ENCODE data around the gene RTN4RL2. TPM values are rescaled to one million over a fixed set of nuclear protein-coding genes. Genes with fewer than 3 reads are reported as not detected.

The RTN4RL2 gene
- polyA plus RNA-seq, 6 donors from 2014 or later: 0.12 TPM; not detected in 5

- Mint-ChIP-seq H3K27ac (no peak overlapping the region), H3K4me1 (peaks cover under 1 to 2% (median 2%) of the 10 kb centered on the region in 3 donors), H3K9me3 (no peaks in the 10 kb centered on the region), H3K4me3 (no peak overlapping the region), H3K36me3 (no peaks in the 10 kb centered on the region), H3K27me3 (no peaks in the 10 kb centered on the region)
- no peak for ATAC-seq (ENCODE audit: low read depth in 2 of 2)
- DNase-seq: no peak
Observed at GRCh38 chr11:57506522-57506921, 46.2 kb downstream of the RTN4RL2 start.

- no peaks in the 10 kb centered on the region for H3K27me3 Mint-ChIP-seq
- H3K4me1 Mint-ChIP-seq: peaks cover 14 to 21% (median 18%) of the 10 kb centered on the region in 3 donors
- no peak overlapping the region for H3K4me3 Mint-ChIP-seq
- ATAC-seq (ENCODE audit: low read depth in 2 of 2) (no peak), DNase-seq (no peak)
- H3K9me3 Mint-ChIP-seq: no peaks in the 10 kb centered on the region
- peak overlapping the region in 2 of 6 donors; percentile 24 to 66 for H3K27ac Mint-ChIP-seq
- no peaks in the 10 kb centered on the region for H3K36me3 Mint-ChIP-seq
Observed at GRCh38 chr11:57508341-57509170, 48.2 kb downstream of the RTN4RL2 start.

DNA sequence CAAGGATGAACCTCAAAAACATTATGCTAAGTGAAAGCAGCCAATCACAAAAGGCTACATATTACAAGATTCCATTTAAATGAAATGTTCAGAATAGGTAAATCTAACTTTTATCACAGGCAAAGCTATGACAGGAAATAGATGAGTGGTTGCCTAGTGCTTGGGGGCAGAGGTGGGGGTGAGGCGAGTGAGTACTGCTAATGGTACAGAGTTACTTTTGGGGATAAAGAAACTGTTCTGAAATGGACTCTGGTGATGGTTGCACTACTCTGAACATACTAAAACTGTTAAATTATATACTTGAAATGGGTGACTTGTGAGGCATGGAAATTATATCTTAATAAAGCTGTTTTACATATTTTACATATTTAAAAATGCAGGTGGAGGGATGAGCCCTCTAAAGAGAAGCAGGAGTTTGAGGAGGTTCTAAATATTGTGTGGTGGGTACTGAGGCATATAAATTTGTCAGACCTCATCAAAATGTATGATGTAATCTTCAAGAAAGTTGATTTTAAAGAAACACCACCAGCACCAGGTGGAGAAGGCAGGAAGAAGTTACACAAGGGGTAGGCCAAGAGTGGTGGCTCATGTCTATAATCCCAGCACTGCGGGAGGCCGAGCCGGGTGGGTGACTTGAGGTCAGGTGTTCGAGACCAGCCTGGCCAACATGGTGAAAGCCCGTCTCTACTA, 51.6 kb downstream of the RTN4RL2 start:
- ATAC-seq (ENCODE audit: low read depth in 2 of 2): peak; percentile 42 to 56
- Mint-ChIP-seq H3K27me3 (no peaks in the 10 kb centered on the region), H3K9me3 (no peaks in the 10 kb centered on the region), H3K36me3 (no peaks in the 10 kb centered on the region), H3K27ac (peak overlapping the region; percentile 44 to 92 (median 84)), H3K4me3 (peak overlapping the region in 4 of 8 donors; percentile 7 to 91 (median 54)), H3K4me1 (peaks cover 30 to 38% (median 35%) of the 10 kb centered on the region in 3 donors)
- DNase-seq: no peak

DNA sequence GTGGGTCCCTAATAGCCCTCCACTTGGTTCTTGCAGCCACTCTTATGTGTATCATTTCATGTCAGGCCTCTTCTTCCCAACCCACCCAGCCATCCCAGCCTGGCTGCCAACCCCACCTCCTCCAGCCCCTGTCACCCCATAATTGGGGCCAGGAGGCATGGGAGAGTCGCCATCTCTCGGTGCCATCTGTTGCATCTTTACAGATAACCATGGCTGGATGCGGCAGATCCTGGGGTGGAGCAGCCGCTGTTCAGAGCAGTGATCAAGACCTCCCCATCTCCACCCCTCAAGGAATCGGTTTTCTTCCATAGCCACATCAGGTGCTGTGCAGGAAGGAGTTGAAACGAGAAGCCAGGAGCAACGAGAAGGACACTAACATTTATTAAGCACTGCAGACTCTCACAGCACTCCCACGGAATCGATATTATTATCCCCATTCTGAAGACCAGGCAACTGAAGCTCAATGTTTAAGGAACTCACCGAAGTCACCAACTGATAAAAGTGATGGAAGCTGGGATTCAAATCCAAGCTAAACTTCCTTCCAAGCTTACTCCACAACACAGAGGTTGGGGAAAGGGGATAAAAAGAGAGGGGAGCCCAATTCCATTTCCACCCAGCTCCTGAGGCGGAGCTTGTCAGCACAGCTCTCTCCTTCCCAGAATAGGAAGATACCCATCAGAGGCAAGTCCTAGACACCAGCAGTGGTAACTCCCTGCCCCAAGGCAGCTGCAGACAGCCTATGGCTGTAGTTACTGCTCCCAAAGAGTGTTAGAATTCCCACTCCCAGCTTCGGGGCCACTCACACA, 52.5 kb downstream of the RTN4RL2 start:
- H3K4me3 Mint-ChIP-seq: peak overlapping the region in 6 of 8 donors; percentile 20 to 91 (median 51)
- no peak for ATAC-seq (ENCODE audit: low read depth in 2 of 2)
- H3K4me1 Mint-ChIP-seq: peaks cover 30 to 38% (median 38%) of the 10 kb centered on the region in 3 donors
- no peaks in the 10 kb centered on the region for H3K9me3 Mint-ChIP-seq
- peak overlapping the region in 4 of 6 donors; percentile 27 to 86 (median 61) for H3K27ac Mint-ChIP-seq
- H3K36me3 Mint-ChIP-seq: no peaks in the 10 kb centered on the region
- DNase-seq: no peak
- H3K27me3 Mint-ChIP-seq: no peaks in the 10 kb centered on the region

DNA sequence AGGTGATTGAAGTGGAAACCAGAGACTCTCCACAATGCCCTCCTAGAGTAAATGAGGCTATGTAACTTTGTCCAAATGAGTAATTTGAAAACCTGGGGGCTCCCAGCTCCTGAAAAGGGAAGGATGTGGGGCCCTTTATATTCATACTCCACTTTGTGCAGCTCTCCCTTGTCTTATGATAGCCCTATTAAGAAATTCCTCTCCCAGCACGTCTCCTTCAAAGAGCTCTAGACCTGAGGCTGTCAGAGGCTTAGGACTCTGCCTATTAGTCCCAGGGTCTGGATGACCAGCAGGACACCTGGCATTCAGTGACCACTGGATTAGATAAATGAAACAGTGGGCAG, 53.1 kb downstream of the RTN4RL2 start:
- DNase-seq (no peak), ATAC-seq (ENCODE audit: low read depth in 2 of 2) (no peak)
- Mint-ChIP-seq H3K4me3 (peak overlapping the region; percentile 53 to 94 (median 82)), H3K9me3 (no peaks in the 10 kb centered on the region), H3K27ac (no peak overlapping the region), H3K36me3 (no peaks in the 10 kb centered on the region), H3K4me1 (peaks cover 31 to 40% (median 38%) of the 10 kb centered on the region in 3 donors), H3K27me3 (no peaks in the 10 kb centered on the region)

- no peaks in the 10 kb centered on the region for H3K27me3 Mint-ChIP-seq
- DNase-seq (no peak), ATAC-seq (ENCODE audit: low read depth in 2 of 2) (peak; percentile 31 to 42)
- peaks cover 37 to 43% (median 38%) of the 10 kb centered on the region in 3 donors for H3K4me1 Mint-ChIP-seq
- H3K4me3 Mint-ChIP-seq: peak overlapping the region; percentile 91 to 99 (median 97)
- no peaks in the 10 kb centered on the region for H3K9me3 Mint-ChIP-seq
- H3K27ac Mint-ChIP-seq: peak overlapping the region in 2 of 6 donors; percentile 15 to 60
- no peaks in the 10 kb centered on the region for H3K36me3 Mint-ChIP-seq
Observed at GRCh38 chr11:57513911-57514537, 53.7 kb downstream of the RTN4RL2 start.

GRCh38 chr11:57514538-57515331, 54.4 kb downstream of the RTN4RL2 start:
- H3K4me3 Mint-ChIP-seq: peak overlapping the region; percentile 91 to 99 (median 97)

DNA sequence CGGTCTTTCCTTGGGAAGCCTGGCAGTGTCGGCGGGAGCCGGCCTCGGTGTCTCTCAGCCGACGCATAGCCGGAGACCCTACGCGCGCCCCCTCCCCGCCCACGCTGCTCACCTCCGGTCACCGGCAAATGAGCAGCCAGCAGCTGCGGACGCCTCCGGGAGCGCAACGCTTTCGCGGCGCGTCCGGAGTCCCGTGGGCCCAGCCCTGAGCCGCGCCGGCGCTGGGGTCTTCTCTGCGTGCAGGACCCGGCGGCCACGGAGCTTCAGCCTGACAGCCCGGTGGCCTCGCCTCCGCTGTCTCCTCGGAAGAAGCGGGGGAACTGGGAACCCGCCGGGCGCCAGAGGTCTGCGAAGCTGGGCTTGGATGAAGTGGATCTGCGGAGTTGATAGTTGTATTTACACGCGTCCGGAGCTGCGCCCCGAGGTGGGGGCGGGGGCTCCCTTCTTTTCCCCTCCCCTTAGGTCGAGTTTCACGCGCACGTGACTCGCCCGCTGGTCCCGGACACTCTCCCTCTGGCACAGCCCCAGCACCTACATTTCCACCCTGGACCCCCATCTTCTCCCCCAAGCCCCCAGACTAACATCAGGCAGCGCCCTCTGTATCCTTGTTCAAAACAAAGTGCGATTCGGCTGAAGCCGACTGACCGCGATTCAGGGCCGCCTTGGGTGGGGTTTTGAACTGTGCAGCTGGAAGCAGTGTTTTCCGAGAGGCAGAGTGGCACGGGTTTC, 55.2 kb downstream of the RTN4RL2 start, which contains the start of gene SLC43A1:
Gene SLC43A1, minus strand, starts transcription at position 371 of the 729 bp plus-strand sequence. CDS start 1,591 bp downstream, outside the sequence.
- H3K27ac Mint-ChIP-seq: peak within 1 kb of the TSS; percentile 64 to 97 (median 90)
- ATAC-seq (ENCODE audit: low read depth in 2 of 2): peak; percentile 16 to 19
- H3K4me3 Mint-ChIP-seq: peak within 1 kb of the TSS; percentile 91 to 99 (median 97)
- no peaks in the 10 kb centered on the region for H3K36me3 Mint-ChIP-seq
- H3K27me3 Mint-ChIP-seq: no peaks in the 10 kb centered on the region
- peaks cover 37 to 43% (median 38%) of the 10 kb centered on the region in 3 donors for H3K4me1 Mint-ChIP-seq
- no peaks in the 10 kb centered on the region for H3K9me3 Mint-ChIP-seq
- no peak for DNase-seq

More at GRCh38 chr11:57514538-57515331, 54.4 kb downstream of the RTN4RL2 start:
- no peaks in the 10 kb centered on the region for H3K36me3 Mint-ChIP-seq
- no peaks in the 10 kb centered on the region for H3K27me3 Mint-ChIP-seq
- ATAC-seq (ENCODE audit: low read depth in 2 of 2): peak; percentile 34 to 45
- DNase-seq: peak; percentile 24
- no peaks in the 10 kb centered on the region for H3K9me3 Mint-ChIP-seq
- peaks cover 37 to 43% (median 38%) of the 10 kb centered on the region in 3 donors for H3K4me1 Mint-ChIP-seq
- peak overlapping the region; percentile 60 to 97 (median 74) for H3K27ac Mint-ChIP-seq

- no peaks in the 10 kb centered on the region for H3K27me3 Mint-ChIP-seq
- H3K9me3 Mint-ChIP-seq: no peaks in the 10 kb centered on the region
- H3K36me3 Mint-ChIP-seq: no peaks in the 10 kb centered on the region
- no peak for DNase-seq
- ATAC-seq (ENCODE audit: low read depth in 2 of 2): no peak
- peak overlapping the region in 3 of 6 donors; percentile 64 to 97 (median 66) for H3K27ac Mint-ChIP-seq
- H3K4me3 Mint-ChIP-seq: peak overlapping the region; percentile 91 to 99 (median 97)
- H3K4me1 Mint-ChIP-seq: peaks cover 37 to 43% (median 38%) of the 10 kb centered on the region in 3 donors
Observed at GRCh38 chr11:57516061-57516443, 55.7 kb downstream of the RTN4RL2 start.

DNA sequence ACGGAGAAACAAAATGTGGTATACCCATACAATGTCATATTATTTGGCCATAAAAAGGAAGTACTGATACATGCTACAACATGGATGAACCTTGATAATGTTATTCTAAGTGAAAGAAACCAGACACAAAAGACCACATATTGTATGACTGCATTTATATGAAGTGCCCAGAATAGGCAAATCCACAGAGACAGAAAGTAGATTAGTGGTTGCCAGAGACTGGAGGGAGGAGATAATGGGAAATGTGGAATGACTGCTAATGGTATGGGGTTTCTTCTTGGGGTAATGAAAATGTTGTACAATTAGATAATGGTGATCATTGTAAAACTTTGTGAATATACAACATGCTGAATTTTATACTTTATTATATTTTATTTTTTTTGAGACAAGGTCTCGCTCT, 60.8 kb downstream of the RTN4RL2 start:
- Mint-ChIP-seq H3K4me3 (no peak overlapping the region), H3K27me3 (no peaks in the 10 kb centered on the region), H3K9me3 (no peaks in the 10 kb centered on the region), H3K4me1 (peaks cover under 1 to 13% (median 8%) of the 10 kb centered on the region in 3 donors), H3K36me3 (no peaks in the 10 kb centered on the region), H3K27ac (no peak overlapping the region)
- DNase-seq (no peak), ATAC-seq (ENCODE audit: low read depth in 2 of 2) (no peak)

DNA sequence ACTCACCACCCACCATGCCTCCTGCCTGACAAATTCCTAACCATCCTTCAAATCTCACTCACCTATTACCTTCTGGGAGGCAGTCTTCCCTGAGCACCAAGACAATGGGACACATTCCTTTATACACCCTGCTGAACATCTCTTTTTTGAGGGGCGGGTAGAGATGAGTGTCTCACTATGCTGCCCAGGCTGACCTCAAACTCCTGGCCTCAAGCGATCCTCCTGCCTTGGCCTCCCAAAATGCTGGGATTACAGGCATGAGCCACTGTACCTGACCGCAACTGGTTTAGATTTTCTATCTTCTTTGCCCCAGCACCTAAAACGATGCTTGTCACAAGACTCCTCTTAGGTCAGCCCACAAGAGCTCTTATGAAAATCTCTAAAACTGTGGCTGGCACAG, 63.1 kb downstream of the RTN4RL2 start:
- Mint-ChIP-seq H3K27me3 (no peaks in the 10 kb centered on the region), H3K9me3 (no peaks in the 10 kb centered on the region), H3K4me1 (peaks cover 0 to 12% (median 7%) of the 10 kb centered on the region in 3 donors), H3K4me3 (no peak overlapping the region), H3K36me3 (no peaks in the 10 kb centered on the region), H3K27ac (no peak overlapping the region)
- DNase-seq (no peak), ATAC-seq (ENCODE audit: low read depth in 2 of 2) (no peak)
